ENCODE data around the gene COMT.

COMT gene

GRCh38 chr22:19987394-19988306 is 46.1 kb downstream of the COMT start:
- Histone ChIP-seq H3K27me3 (ENCODE audit: control insufficient read depth in 1 of 2, insufficient read depth in 2 of 2, low read length in 2 of 2) (no peaks in the 10 kb centered on the region), H3K4me3 (ENCODE audit: low read length in 2 of 2) (peak overlapping the region in 1 of 2 donors; percentile 54), H3K4me1 (ENCODE audit: control insufficient read depth, insufficient read depth, low read length) (peaks cover 50% of the 10 kb centered on the region)

GRCh38 chr22:19988331-19988808 is 46.8 kb downstream of the COMT start:
- H3K27ac ChIP-seq (ENCODE audit: low read length): no peak overlapping the region
- H3K9me3 ChIP-seq (ENCODE audit: control insufficient read depth in 2 of 2, low read length in 2 of 2): no peaks in the 10 kb centered on the region
- H3K36me3 ChIP-seq (ENCODE audit: control insufficient read depth in 2 of 2, insufficient read depth in 2 of 2, low read length in 2 of 2): no peaks in the 10 kb centered on the region
- H3K27me3 ChIP-seq (ENCODE audit: control insufficient read depth in 1 of 2, insufficient read depth in 2 of 2, low read length in 2 of 2): no peaks in the 10 kb centered on the region
- peaks cover 51% of the 10 kb centered on the region for H3K4me1 ChIP-seq (ENCODE audit: control insufficient read depth, insufficient read depth, low read length)
- no peak overlapping the region for H3K4me3 ChIP-seq (ENCODE audit: low read length in 2 of 2)
- H3K9ac ChIP-seq (ENCODE audit: low read length in 2 of 2): no peak overlapping the region

More at GRCh38 chr22:19987394-19988306, 46.1 kb downstream of the COMT start:
- H3K27ac ChIP-seq (ENCODE audit: low read length): peak overlapping the region; percentile 46
- no peak overlapping the region for H3K9ac ChIP-seq (ENCODE audit: low read length in 2 of 2)
- no peaks in the 10 kb centered on the region for H3K9me3 ChIP-seq (ENCODE audit: control insufficient read depth in 2 of 2, low read length in 2 of 2)
- H3K36me3 ChIP-seq (ENCODE audit: control insufficient read depth in 2 of 2, insufficient read depth in 2 of 2, low read length in 2 of 2): no peaks in the 10 kb centered on the region

GRCh38 chr22:19988965-19989724 is 47.6 kb downstream of the COMT start:
- Histone ChIP-seq H3K9ac (ENCODE audit: low read length in 2 of 2) (no peak overlapping the region), H3K27ac (ENCODE audit: low read length) (no peak overlapping the region), H3K4me1 (ENCODE audit: control insufficient read depth, insufficient read depth, low read length) (peaks cover 43% of the 10 kb centered on the region), H3K9me3 (ENCODE audit: control insufficient read depth in 2 of 2, low read length in 2 of 2) (no peaks in the 10 kb centered on the region), H3K4me3 (ENCODE audit: low read length in 2 of 2) (no peak overlapping the region), H3K36me3 (ENCODE audit: control insufficient read depth in 2 of 2, insufficient read depth in 2 of 2, low read length in 2 of 2) (no peaks in the 10 kb centered on the region), H3K27me3 (ENCODE audit: control insufficient read depth in 1 of 2, insufficient read depth in 2 of 2, low read length in 2 of 2) (no peaks in the 10 kb centered on the region)

GRCh38 chr22:19989725-19990067 is 48.1 kb downstream of the COMT start:
- no peaks in the 10 kb centered on the region for H3K27me3 ChIP-seq (ENCODE audit: control insufficient read depth in 1 of 2, insufficient read depth in 2 of 2, low read length in 2 of 2)
- H3K9me3 ChIP-seq (ENCODE audit: control insufficient read depth in 2 of 2, low read length in 2 of 2): no peaks in the 10 kb centered on the region
- H3K4me1 ChIP-seq (ENCODE audit: control insufficient read depth, insufficient read depth, low read length): peaks cover 37% of the 10 kb centered on the region
- H3K36me3 ChIP-seq (ENCODE audit: control insufficient read depth in 2 of 2, insufficient read depth in 2 of 2, low read length in 2 of 2): no peaks in the 10 kb centered on the region
- no peak overlapping the region for H3K27ac ChIP-seq (ENCODE audit: low read length)
- H3K9ac ChIP-seq (ENCODE audit: low read length in 2 of 2): no peak overlapping the region
- no peak overlapping the region for H3K4me3 ChIP-seq (ENCODE audit: low read length in 2 of 2)

- peaks cover 33% of the 10 kb centered on the region for H3K4me1 ChIP-seq (ENCODE audit: control insufficient read depth, insufficient read depth, low read length)
- H3K4me3 ChIP-seq (ENCODE audit: low read length in 2 of 2): no peak overlapping the region
- H3K27me3 ChIP-seq (ENCODE audit: control insufficient read depth in 1 of 2, insufficient read depth in 2 of 2, low read length in 2 of 2): no peaks in the 10 kb centered on the region
- no peaks in the 10 kb centered on the region for H3K9me3 ChIP-seq (ENCODE audit: control insufficient read depth in 2 of 2, low read length in 2 of 2)
- no peak overlapping the region for H3K9ac ChIP-seq (ENCODE audit: low read length in 2 of 2)
- H3K36me3 ChIP-seq (ENCODE audit: control insufficient read depth in 2 of 2, insufficient read depth in 2 of 2, low read length in 2 of 2): no peaks in the 10 kb centered on the region
- no peak overlapping the region for H3K27ac ChIP-seq (ENCODE audit: low read length)
These were observed 48.6 kb downstream of the COMT start for GRCh38 chr22:19990188-19990587.

- H3K9me3 ChIP-seq (ENCODE audit: control insufficient read depth in 2 of 2, low read length in 2 of 2): no peaks in the 10 kb centered on the region
- no peaks in the 10 kb centered on the region for H3K36me3 ChIP-seq (ENCODE audit: control insufficient read depth in 2 of 2, insufficient read depth in 2 of 2, low read length in 2 of 2)
- H3K9ac ChIP-seq (ENCODE audit: low read length in 2 of 2): no peak overlapping the region
- H3K27ac ChIP-seq (ENCODE audit: low read length): no peak overlapping the region
- no peak overlapping the region for H3K4me3 ChIP-seq (ENCODE audit: low read length in 2 of 2)
- no peaks in the 10 kb centered on the region for H3K27me3 ChIP-seq (ENCODE audit: control insufficient read depth in 1 of 2, insufficient read depth in 2 of 2, low read length in 2 of 2)
- H3K4me1 ChIP-seq (ENCODE audit: control insufficient read depth, insufficient read depth, low read length): peaks cover 29% of the 10 kb centered on the region
These were observed 49.2 kb downstream of the COMT start for GRCh38 chr22:19990609-19991394.

- H3K9me3 ChIP-seq (ENCODE audit: control insufficient read depth in 2 of 2, low read length in 2 of 2): no peaks in the 10 kb centered on the region
- no peaks in the 10 kb centered on the region for H3K36me3 ChIP-seq (ENCODE audit: control insufficient read depth in 2 of 2, insufficient read depth in 2 of 2, low read length in 2 of 2)
- H3K4me1 ChIP-seq (ENCODE audit: control insufficient read depth, insufficient read depth, low read length): peaks cover 24% of the 10 kb centered on the region
- no peak overlapping the region for H3K4me3 ChIP-seq (ENCODE audit: low read length in 2 of 2)
- no peak overlapping the region for H3K27ac ChIP-seq (ENCODE audit: low read length)
- no peak overlapping the region for H3K9ac ChIP-seq (ENCODE audit: low read length in 2 of 2)
- H3K27me3 ChIP-seq (ENCODE audit: control insufficient read depth in 1 of 2, insufficient read depth in 2 of 2, low read length in 2 of 2): no peaks in the 10 kb centered on the region
These were observed 49.7 kb downstream of the COMT start for GRCh38 chr22:19991395-19991644.

GRCh38 chr22:19991645-19992451 is 50.3 kb downstream of the COMT start:
- H3K9ac ChIP-seq (ENCODE audit: low read length in 2 of 2): no peak overlapping the region
- H3K4me3 ChIP-seq (ENCODE audit: low read length in 2 of 2): no peak overlapping the region
- no peak overlapping the region for H3K27ac ChIP-seq (ENCODE audit: low read length)
- no peaks in the 10 kb centered on the region for H3K9me3 ChIP-seq (ENCODE audit: control insufficient read depth in 2 of 2, low read length in 2 of 2)
- peaks cover 19% of the 10 kb centered on the region for H3K4me1 ChIP-seq (ENCODE audit: control insufficient read depth, insufficient read depth, low read length)
- no peaks in the 10 kb centered on the region for H3K36me3 ChIP-seq (ENCODE audit: control insufficient read depth in 2 of 2, insufficient read depth in 2 of 2, low read length in 2 of 2)
- no peaks in the 10 kb centered on the region for H3K27me3 ChIP-seq (ENCODE audit: control insufficient read depth in 1 of 2, insufficient read depth in 2 of 2, low read length in 2 of 2)

GRCh38 chr22:19992481-19992911 is 50.9 kb downstream of the COMT start:
- Histone ChIP-seq H3K9me3 (ENCODE audit: control insufficient read depth in 2 of 2, low read length in 2 of 2) (no peaks in the 10 kb centered on the region), H3K36me3 (ENCODE audit: control insufficient read depth in 2 of 2, insufficient read depth in 2 of 2, low read length in 2 of 2) (no peaks in the 10 kb centered on the region), H3K27ac (ENCODE audit: low read length) (no peak overlapping the region), H3K4me3 (ENCODE audit: low read length in 2 of 2) (no peak overlapping the region), H3K9ac (ENCODE audit: low read length in 2 of 2) (no peak overlapping the region), H3K4me1 (ENCODE audit: control insufficient read depth, insufficient read depth, low read length) (peaks cover 17% of the 10 kb centered on the region), H3K27me3 (ENCODE audit: control insufficient read depth in 1 of 2, insufficient read depth in 2 of 2, low read length in 2 of 2) (no peaks in the 10 kb centered on the region)

- no peak overlapping the region for H3K4me3 ChIP-seq (ENCODE audit: low read length in 2 of 2)
- no peaks in the 10 kb centered on the region for H3K9me3 ChIP-seq (ENCODE audit: control insufficient read depth in 2 of 2, low read length in 2 of 2)
- peaks cover 15% of the 10 kb centered on the region for H3K4me1 ChIP-seq (ENCODE audit: control insufficient read depth, insufficient read depth, low read length)
- no peaks in the 10 kb centered on the region for H3K27me3 ChIP-seq (ENCODE audit: control insufficient read depth in 1 of 2, insufficient read depth in 2 of 2, low read length in 2 of 2)
- H3K9ac ChIP-seq (ENCODE audit: low read length in 2 of 2): no peak overlapping the region
- no peak overlapping the region for H3K27ac ChIP-seq (ENCODE audit: low read length)
- no peaks in the 10 kb centered on the region for H3K36me3 ChIP-seq (ENCODE audit: control insufficient read depth in 2 of 2, insufficient read depth in 2 of 2, low read length in 2 of 2)
These were observed 51.4 kb downstream of the COMT start for GRCh38 chr22:19992921-19993355.

Data from stomach smooth muscle (tissue), 2 donors.